ENCODE results near the gene DCAKD.

The DCAKD gene

GRCh38 chr17:44977814-44978550, 73.5 kb downstream of the DCAKD start:
- no peak for DNase-seq (ENCODE audit: low read depth)
- no peak for TF ChIP-seq CTCF (IDR thresholded peaks at IDR 0.05; ENCODE audit: control insufficient read depth, insufficient read depth, low read depth, low read length, missing control alignments)
- H3K4me3 ChIP-seq (ENCODE audit: control insufficient read depth, low read depth, low read length), result no peak overlapping the region

- no peak for TF ChIP-seq CTCF (IDR thresholded peaks at IDR 0.05; ENCODE audit: control insufficient read depth, insufficient read depth, low read depth, low read length, missing control alignments)
- no peak overlapping the region for H3K4me3 ChIP-seq (ENCODE audit: control insufficient read depth, low read depth, low read length)
- DNase-seq (ENCODE audit: low read depth), result no peak
Observed at GRCh38 chr17:44977065-44977464, 74.4 kb downstream of the DCAKD start.

GRCh38 chr17:44976206-44976605, 75.2 kb downstream of the DCAKD start:
- no peak overlapping the region for H3K4me3 ChIP-seq (ENCODE audit: control insufficient read depth, low read depth, low read length)
- no peak for DNase-seq (ENCODE audit: low read depth)
- no peak for TF ChIP-seq CTCF (IDR thresholded peaks at IDR 0.05; ENCODE audit: control insufficient read depth, insufficient read depth, low read depth, low read length, missing control alignments)

Measured in AG09309 (cell line).